RWPE2 (cell line): ENCODE measurements around the gene MCRIP2.
A peak's percentile ranks its signal among the peaks of the same experiment; 100 is the strongest.

ENCODE experiments used
- ATAC-seq: fragments of 200-7000 bp; cut with Tn5 transposase; 3 replicates; pipeline ENCODE4 v1.9.1; 2021; ENCODE audit warnings: low read depth
- DNase-seq: peaks from one replicate; pipeline ENCODE4 v3.0.0-alpha.2; 2020; ENCODE audit warnings: low spot score
- H3K27ac ChIP-seq: fragments of 450-650 bp; 2 replicates; pipeline ENCODE4 v1.5.1; 2017; ENCODE audit warnings: mild to moderate bottlenecking; ENCODE audit not compliant: poor library complexity, severe bottlenecking
- H3K27me3 ChIP-seq: fragments of 250-450 bp; sonication (Bioruptor Pico); 2 replicates; pipeline ENCODE4 v1.5.1; 2021; ENCODE audit warnings: mild to moderate bottlenecking, moderate library complexity; ENCODE audit not compliant: insufficient read depth, poor library complexity, severe bottlenecking
- H3K36me3 ChIP-seq: fragments of 250-450 bp; sonication (Bioruptor Pico); 2 replicates; pipeline ENCODE4 v1.5.1; 2020; ENCODE audit warnings: low read depth, mild to moderate bottlenecking, moderate library complexity
- H3K4me1 ChIP-seq: fragments of 250-450 bp; sonication (Bioruptor Pico); 2 replicates; pipeline ENCODE4 v1.5.1; 2021; ENCODE audit warnings: mild to moderate bottlenecking, moderate library complexity; ENCODE audit not compliant: insufficient read depth, poor library complexity, severe bottlenecking
- H3K4me3 ChIP-seq: fragments of 250-450 bp; sonication (Bioruptor Pico); 2 replicates; pipeline ENCODE4 v1.5.1; 2021; ENCODE audit warnings: mild to moderate bottlenecking, moderate library complexity; ENCODE audit not compliant: severe bottlenecking
- H3K9me3 ChIP-seq: fragments of 250-450 bp; sonication (Bioruptor Pico); 2 replicates; pipeline ENCODE4 v1.5.1; 2021; ENCODE audit warnings: mild to moderate bottlenecking, moderate library complexity; ENCODE audit not compliant: severe bottlenecking
- CTCF ChIP-seq: fragments of 450-650 bp; IDR thresholded peaks from one replicate; pipeline ENCODE4 v1.5.1; 2017; ENCODE audit warnings: mild to moderate bottlenecking, moderate library complexity; ENCODE audit not compliant: poor library complexity, severe bottlenecking

Gene MCRIP2

GRCh38 chr16:662597-662996 lies 21.0 kb downstream of the MCRIP2 start:
- H3K9me3 ChIP-seq: no peaks in the 10 kb centered on the region
- no peaks in the 10 kb centered on the region for H3K27me3 ChIP-seq
- no peaks in the 10 kb centered on the region for H3K4me1 ChIP-seq
- no peak for ATAC-seq
- H3K4me3 ChIP-seq: no peak overlapping the region
- DNase-seq: no peak
- H3K36me3 ChIP-seq: peaks cover 23% of the 10 kb centered on the region
- no peak overlapping the region for H3K27ac ChIP-seq
- TF ChIP-seq CTCF: no peak

DNA sequence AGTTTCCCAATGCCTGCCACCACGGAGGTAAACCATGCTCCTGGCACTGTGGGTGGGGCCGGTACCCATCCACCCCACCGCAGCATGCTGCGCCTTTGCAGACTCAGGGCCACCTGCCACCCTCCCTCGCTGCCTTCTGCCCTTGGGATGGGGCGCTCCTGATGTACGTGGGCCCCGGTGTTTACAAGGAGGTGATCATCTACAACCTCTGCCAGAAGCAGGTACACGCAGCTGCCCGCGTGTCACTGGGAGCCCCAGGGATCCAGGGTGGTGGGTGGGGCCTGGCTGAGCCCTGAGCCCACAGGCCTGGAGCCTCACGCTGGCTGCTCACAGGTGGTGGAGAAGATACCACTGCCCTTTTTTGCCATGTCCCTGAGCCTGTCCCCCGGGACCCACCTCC lies 24.9 kb downstream of the MCRIP2 start:
- H3K36me3 ChIP-seq: peaks cover 35% of the 10 kb centered on the region
- no peak overlapping the region for H3K4me3 ChIP-seq
- TF ChIP-seq CTCF: no peak
- ATAC-seq (no peak), DNase-seq (no peak)
- H3K27ac ChIP-seq: no peak overlapping the region
- no peaks in the 10 kb centered on the region for H3K9me3 ChIP-seq
- no peaks in the 10 kb centered on the region for H3K27me3 ChIP-seq
- H3K4me1 ChIP-seq: no peaks in the 10 kb centered on the region

- no peaks in the 10 kb centered on the region for H3K9me3 ChIP-seq
- no peak for TF ChIP-seq CTCF
- no peaks in the 10 kb centered on the region for H3K4me1 ChIP-seq
- peak overlapping the region; percentile 68 for H3K27ac ChIP-seq
- DNase-seq (no peak), ATAC-seq (no peak)
- peaks cover 34% of the 10 kb centered on the region for H3K36me3 ChIP-seq
- H3K27me3 ChIP-seq: no peaks in the 10 kb centered on the region
- peak overlapping the region; percentile 72 for H3K4me3 ChIP-seq
Measured at GRCh38 chr16:667113-667779, 25.6 kb downstream of the MCRIP2 start.

- Histone ChIP-seq H3K4me3 (peak within 1 kb of the TSS; percentile 72), H3K4me1 (no peaks in the 10 kb centered on the region), H3K36me3 (peaks cover 35% of the 10 kb centered on the region), H3K27me3 (no peaks in the 10 kb centered on the region), H3K9me3 (no peaks in the 10 kb centered on the region), H3K27ac (peak within 1 kb of the TSS; percentile 68)
- DNase-seq (peak; percentile 91), ATAC-seq (peak; percentile 90)
- TF ChIP-seq CTCF: peak; percentile 97
Measured at GRCh38 chr16:667780-668518, 26.3 kb downstream of the MCRIP2 start, which contains the start of gene RHOT2. RHOT2 (plus strand) TSS chr16:668132; CDS start chr16:668200, 68 bp downstream.
